LNCAP (cell line): ENCODE results near the gene SLC1A7.

Experiments used
- TF ChIP-seq, protein P1 (sequence below): fragments of 450-650 bp; IDR thresholded peaks from 2 replicates; pipeline ENCODE4 v1.5.1; 2017; ENCODE audit warnings: mild to moderate bottlenecking

Gene SLC1A7

DNA sequence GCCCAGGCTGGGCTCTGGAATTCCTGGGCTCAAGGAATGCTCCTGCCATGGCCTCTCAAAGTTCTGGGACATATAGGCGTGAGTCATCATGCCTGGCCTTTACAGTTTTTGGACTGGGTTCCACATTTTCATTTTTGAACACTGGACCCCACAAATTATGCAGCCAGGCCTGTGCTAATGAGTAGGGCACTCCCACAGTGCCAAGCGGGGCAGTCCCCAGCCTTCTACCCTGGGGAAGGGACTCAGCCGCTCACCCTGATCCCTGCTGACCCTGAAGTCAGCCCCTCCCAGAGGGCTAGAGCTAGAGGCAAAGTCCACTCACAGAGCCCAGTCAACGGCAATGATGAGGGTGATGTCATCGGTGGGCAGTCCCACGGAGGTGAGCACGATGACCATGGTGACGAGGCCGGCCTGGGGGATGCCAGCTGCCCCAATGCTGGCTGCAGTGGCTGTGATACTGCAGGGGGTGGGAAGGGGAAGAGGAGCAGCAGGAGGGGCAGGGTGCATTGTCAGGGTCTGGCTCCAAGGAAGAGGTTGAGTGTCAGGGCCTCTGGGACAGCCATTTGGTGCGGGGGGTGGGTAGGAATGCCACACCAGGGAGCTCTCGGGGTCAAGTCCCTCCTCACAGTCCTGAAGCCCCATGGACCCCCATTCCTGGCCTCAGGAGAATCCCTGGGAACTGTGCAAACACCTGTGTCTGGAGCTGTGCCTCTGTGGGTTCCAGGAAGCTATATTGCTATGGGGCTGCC lies 52.8 kb downstream of the SLC1A7 start:
- TF ChIP-seq, protein P1, sequence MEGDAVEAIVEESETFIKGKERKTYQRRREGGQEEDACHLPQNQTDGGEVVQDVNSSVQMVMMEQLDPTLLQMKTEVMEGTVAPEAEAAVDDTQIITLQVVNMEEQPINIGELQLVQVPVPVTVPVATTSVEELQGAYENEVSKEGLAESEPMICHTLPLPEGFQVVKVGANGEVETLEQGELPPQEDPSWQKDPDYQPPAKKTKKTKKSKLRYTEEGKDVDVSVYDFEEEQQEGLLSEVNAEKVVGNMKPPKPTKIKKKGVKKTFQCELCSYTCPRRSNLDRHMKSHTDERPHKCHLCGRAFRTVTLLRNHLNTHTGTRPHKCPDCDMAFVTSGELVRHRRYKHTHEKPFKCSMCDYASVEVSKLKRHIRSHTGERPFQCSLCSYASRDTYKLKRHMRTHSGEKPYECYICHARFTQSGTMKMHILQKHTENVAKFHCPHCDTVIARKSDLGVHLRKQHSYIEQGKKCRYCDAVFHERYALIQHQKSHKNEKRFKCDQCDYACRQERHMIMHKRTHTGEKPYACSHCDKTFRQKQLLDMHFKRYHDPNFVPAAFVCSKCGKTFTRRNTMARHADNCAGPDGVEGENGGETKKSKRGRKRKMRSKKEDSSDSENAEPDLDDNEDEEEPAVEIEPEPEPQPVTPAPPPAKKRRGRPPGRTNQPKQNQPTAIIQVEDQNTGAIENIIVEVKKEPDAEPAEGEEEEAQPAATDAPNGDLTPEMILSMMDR: no peak

DNA sequence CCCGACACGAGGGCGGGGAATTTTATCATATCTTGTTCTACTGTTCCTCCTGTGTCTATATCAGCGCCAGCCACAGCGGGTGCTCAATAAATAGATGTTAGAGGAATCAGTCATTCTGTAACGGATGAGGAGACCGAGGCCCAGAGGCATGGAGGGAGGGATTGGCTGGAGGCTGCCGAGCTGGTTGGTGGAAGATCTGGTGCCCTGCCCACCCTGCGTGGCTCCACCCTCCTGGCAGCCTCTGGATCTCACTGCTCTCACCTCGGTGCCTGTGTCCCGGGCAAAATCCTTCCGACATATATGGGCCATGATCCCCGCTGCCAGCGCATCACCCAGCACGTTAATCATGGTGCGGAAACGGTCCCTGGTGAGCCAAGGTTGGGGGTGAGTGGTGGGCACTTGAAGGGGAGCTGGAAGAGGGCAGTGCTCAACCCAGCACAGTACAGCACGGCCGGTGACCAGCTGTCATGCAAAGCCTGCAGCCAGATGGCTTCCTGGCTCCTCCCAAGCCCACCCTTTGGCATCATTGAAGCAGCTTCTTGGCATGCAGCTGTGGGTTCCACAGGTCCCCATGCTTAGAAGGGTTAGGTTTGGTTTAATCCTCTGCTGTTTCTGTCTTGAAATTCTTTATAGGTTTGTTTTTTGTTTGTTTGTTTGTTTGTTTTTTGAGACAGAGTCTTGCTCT lies 53.7 kb downstream of the SLC1A7 start:
- TF ChIP-seq, protein P1: no peak

DNA sequence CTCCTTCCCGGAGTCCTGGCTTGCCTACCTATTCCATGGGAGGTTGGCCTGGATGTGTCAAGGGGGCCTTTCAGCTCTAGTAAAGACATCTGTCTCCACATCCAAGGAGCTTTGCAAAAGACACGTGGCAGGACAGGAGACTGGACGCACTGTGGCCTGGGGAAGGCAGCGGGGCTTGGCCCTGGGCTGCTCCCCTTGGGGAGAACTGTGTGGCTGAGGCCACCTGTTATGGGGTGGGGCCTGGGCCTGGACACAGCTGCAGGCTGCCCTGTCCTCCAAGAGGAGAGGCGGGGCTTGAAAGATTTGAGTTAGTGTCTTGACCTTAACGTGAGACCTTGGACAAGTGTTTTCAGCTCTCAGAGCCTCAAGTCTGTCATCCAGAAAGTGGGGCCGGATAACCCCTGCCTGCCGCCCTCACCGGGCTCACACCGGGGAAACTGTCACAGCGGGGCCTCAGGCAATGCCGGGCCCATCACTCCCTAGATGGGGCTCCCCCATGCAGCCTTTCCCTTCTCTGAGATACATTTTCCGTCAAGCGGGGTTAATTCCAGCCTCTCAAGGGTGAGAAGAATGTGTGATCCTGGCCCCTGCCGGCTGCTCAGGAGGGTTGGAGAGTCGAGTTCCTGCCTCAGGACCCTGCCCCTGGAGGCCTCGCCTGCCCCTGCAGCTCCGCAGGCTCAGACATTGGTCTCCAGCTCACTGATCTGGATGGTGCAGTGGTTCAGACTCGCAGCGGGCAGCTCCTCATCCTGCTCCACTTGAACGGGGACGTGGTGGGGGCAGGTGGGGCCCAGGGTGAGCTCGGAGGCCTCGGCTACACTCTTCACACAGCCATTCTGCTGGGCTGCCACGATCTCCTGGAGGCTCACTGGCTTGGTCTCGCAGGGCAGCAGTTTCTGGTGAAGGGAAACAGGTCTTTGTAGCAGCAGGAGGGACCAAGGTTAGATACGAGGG lies 54.8 kb downstream of the SLC1A7 start:
- TF ChIP-seq, protein P1: no peak

DNA sequence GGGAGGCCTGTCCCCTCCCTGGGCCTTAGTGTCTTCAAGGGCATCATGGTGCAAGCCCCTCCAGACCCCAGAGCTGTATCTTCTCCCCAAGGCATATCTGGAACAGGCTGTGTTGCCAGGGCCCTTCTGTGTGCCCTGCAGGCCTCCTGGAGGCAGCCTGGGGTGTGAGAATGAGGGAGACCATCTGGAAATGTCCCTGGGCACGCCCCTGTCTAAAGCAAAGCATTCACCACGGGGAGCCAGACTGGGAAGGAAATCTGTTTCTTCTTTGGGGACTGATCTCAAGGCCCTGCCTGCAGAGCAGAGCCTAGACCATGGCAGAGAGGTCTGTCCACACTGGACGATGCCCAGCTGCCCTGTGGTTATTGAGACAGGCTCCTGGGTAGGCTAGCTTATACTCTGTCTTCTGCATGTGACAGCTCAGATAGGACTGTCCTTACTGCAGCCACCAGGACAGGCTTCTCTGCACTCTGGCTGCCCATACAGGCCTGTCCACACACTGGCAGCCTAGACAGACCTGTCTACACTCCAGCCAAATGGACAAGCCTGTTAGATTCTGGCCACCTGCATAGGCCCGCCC lies 55.9 kb downstream of the SLC1A7 start:
- TF ChIP-seq, protein P1: no peak

DNA sequence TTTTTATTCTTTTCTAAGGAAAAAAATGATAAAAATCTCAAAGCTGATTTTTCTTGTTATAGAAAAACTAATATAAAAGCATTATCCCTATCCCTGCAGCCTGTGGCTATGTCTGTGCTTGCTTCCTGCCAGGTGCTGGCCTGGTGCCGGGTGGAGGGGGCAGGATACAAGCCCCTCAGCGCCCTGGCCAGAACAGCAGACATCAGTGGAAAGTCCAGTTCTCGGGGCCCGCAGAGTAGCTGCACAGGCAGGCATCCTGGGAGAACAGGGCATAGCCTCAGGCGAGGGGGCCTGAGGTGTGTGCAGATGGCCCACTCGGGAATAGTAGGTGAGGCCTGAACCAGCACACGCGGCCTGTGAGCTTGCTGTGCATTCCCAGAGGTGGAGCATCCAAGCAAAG lies 57.0 kb downstream of the SLC1A7 start:
- TF ChIP-seq, protein P1: no peak

DNA sequence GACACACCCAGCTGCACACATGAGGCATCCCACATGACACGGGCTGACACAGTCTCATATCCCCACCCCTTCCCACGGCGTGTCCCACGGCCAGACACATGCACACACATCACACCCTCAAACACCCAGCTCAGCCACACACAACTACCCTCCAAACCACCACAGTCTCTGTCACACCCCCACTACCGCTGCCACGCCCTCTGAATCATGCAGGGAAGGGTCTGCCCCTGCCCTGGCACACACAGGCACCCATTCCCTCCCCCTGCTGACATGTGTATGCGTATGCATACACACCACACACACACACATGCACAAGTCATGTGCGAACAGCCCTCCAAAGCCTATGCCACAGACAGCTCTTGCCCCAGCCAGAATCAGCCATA lies 57.9 kb downstream of the SLC1A7 start:
- TF ChIP-seq, protein P1: no peak
